Naive thymus-derived CD4-positive, alpha-beta T cell (primary cell): ENCODE data around the gene CCDC124. TPM values are rescaled to one million over a fixed set of nuclear protein-coding genes. Genes with fewer than 3 reads are reported as not detected.
"Not testable (repeated sequence)": the region's sequence is repeated elsewhere in the genome, so short reads cannot be mapped to it uniquely, and the experiment has no call there.

ENCODE experiments used
- ATAC-seq: fragments of 150-1000 bp; cut with Tn5 transposase; 2 replicates; pipeline ENCODE4 v1.10.0; 2021; ENCODE audit warnings: mild to moderate bottlenecking, moderate library complexity
- CTCF ChIA-PET: fragments of 350-600 bp; sonication (Branson Sonifier 250); formaldehyde crosslinking; loops from one replicate; lab custom pipeline; 2021; ENCODE audit warnings: antibody characterized with exemption; lab: Charles Lee
- POLR2A ChIA-PET: fragments of 350-600 bp; sonication (Branson Sonifier 250); formaldehyde crosslinking; loops from one replicate; lab custom pipeline; 2021; ENCODE audit warnings: antibody characterized with exemption, inconsistent platforms; lab: Charles Lee
- DNase-seq, 9 donors: peaks; one replicate each; pipeline versions ENCODE4 v3.0.0 to v3.0.0-alpha.2; 2020 to 2022; ENCODE audit warnings: mixed read lengths in 1 of 9
- H3K27ac ChIP-seq: one replicate; pipeline ENCODE4 v1.7.0; 2013; ENCODE audit warnings: mild to moderate bottlenecking, low read depth, low read length, moderate library complexity
- H3K27me3 ChIP-seq, 2 donors: one replicate each; pipeline ENCODE4 v1.7.0; 2013; ENCODE audit warnings: low read length in 2 of 2, mild to moderate bottlenecking in 2 of 2, moderate library complexity in 2 of 2; ENCODE audit not compliant: control insufficient read depth in 2 of 2, insufficient read depth in 2 of 2
- H3K36me3 ChIP-seq, 3 experiments: 1 replicate in 2 of 3; 2 replicates in 1 of 3; pipeline ENCODE4 v1.7.0; 2013; ENCODE audit warnings: low read length in 3 of 3, mild to moderate bottlenecking in 3 of 3, moderate library complexity in 1 of 3; ENCODE audit not compliant: insufficient read depth in 3 of 3, control insufficient read depth in 2 of 3
- H3K4me1 ChIP-seq, 2 donors: one replicate each; pipeline ENCODE4 v1.7.0; 2013; ENCODE audit warnings: low read length in 2 of 2, mild to moderate bottlenecking in 2 of 2, moderate library complexity in 1 of 2; ENCODE audit not compliant: control insufficient read depth in 2 of 2, insufficient read depth in 2 of 2
- H3K4me3 ChIP-seq: 2 replicates; pipeline ENCODE4 v1.7.0; 2013; ENCODE audit warnings: mild to moderate bottlenecking, low read length
- H3K9me3 ChIP-seq, 3 experiments: 1 replicate in 2 of 3; 2 replicates in 1 of 3; pipeline ENCODE4 v1.7.0; 2013; ENCODE audit warnings: low read length in 3 of 3; ENCODE audit not compliant: control insufficient read depth in 2 of 3
- H3K27ac Mint-ChIP-seq, 9 donors: one replicate each; pipeline ENCODE4 v1.8.0; 2020 to 2022; ENCODE audit warnings: mixed read lengths in 9 of 9, mild to moderate bottlenecking in 8 of 9, moderate library complexity in 5 of 9, inconsistent platforms in 2 of 9
- H3K27me3 Mint-ChIP-seq, 5 donors: one replicate each; pipeline ENCODE4 v1.8.0; 2021 to 2022; ENCODE audit warnings: mixed read lengths in 5 of 5, mild to moderate bottlenecking in 1 of 5
- H3K36me3 Mint-ChIP-seq, 5 donors: one replicate each; pipeline ENCODE4 v1.8.0; 2020 to 2022; ENCODE audit warnings: mixed read lengths in 5 of 5, mild to moderate bottlenecking in 3 of 5, inconsistent platforms in 1 of 5
- H3K4me1 Mint-ChIP-seq, 7 donors: one replicate each; pipeline ENCODE4 v1.8.0; 2020 to 2022; ENCODE audit warnings: mixed read lengths in 7 of 7, mild to moderate bottlenecking in 3 of 7, inconsistent platforms in 1 of 7
- H3K4me3 Mint-ChIP-seq, 10 donors: one replicate each; pipeline ENCODE4 v1.8.0; 2020 to 2022; ENCODE audit warnings: mild to moderate bottlenecking in 10 of 10, mixed read lengths in 10 of 10, moderate library complexity in 6 of 10, inconsistent platforms in 2 of 10
- H3K9me3 Mint-ChIP-seq, 11 donors: one replicate each; pipeline ENCODE4 v1.8.0; 2020 to 2022; ENCODE audit warnings: mixed read lengths in 11 of 11, mild to moderate bottlenecking in 4 of 11, inconsistent platforms in 1 of 11, moderate library complexity in 1 of 11
- intact Hi-C, 2 donors: fragments of 100-400 bp; cut with micrococcal nuclease; formaldehyde crosslinking; loops; one replicate each; pipeline ENCODE4 v1.15.1; 2023
- polyA plus RNA-seq, 2 donors: library from polyadenylated mRNA; unstranded; fragments of 300-500 nt; fragmentation: Illumina TruSeq; gene quantifications; one replicate each; pipeline ENCODE4 v1.2.3, GENCODE V29; 2021
- total RNA-seq, 6 experiments: library from RNA in 5 of 6; stranded (reverse) in 5 of 6; gene quantifications; 1 replicate in 5 of 6; 2 replicates in 1 of 6; pipeline ENCODE4 v1.2.3 and lab custom pipeline; 2021 to 2026

Gene CCDC124
- 10 to 100 TPM; 28.7 to 60.5 (median 32.6) TPM for total RNA-seq
- 10 to 100 TPM; 31.1 to 63.8 TPM for polyA plus RNA-seq
- total RNA-seq (lab: John Stamatoyannopoulos, UW), result 10.1 reads per million, percentile 36 among the genes with 10 or more reads in this experiment

- peaks cover 0 to 2% (median 0%) of the 10 kb centered on the region in 11 donors for H3K9me3 Mint-ChIP-seq
- peak within 1 kb of the TSS; percentile 90 to 97 (median 95) for H3K27ac Mint-ChIP-seq
- Histone ChIP-seq H3K9me3 (no peaks in the 10 kb centered on the region), H3K4me3 (peak within 1 kb of the TSS; percentile 69), H3K27ac (peak within 1 kb of the TSS; percentile 86), H3K36me3 (peaks cover 0 to 5% (median 0%) of the 10 kb centered on the region in 3 experiments), H3K4me1 (peaks cover 10 to 11% of the 10 kb centered on the region in 2 donors), H3K27me3 (no peaks in the 10 kb centered on the region)
- ChIA-PET CTCF (interaction anchor here (0.6 to 11.2 kb wide), 15 partner anchors 14 to 206 kb away, joined by 3 to 224 read pairs (median 5); partner anchors contain the start of genes RPL18A and SLC5A5), POLR2A (interaction anchor here (0.6 to 4.7 kb wide), 18 partner anchors 14 to 236 kb away, joined by 3 to 117 read pairs (median 3); partner anchors contain the start of genes ARRDC2, JAK3, RPL18A and SLC5A5)
- no peaks in the 10 kb centered on the region for H3K36me3 Mint-ChIP-seq
- DNase-seq, result peak; percentile 89 to 96 (median 94)
- intact Hi-C loops, result loop anchor here (1.0 to 10.0 kb wide), 12 partner anchors 15 to 590 kb away; partner anchors contain the start of genes PGLS (in 2 of the 2), RPL18A (in 2 of the 2), B3GNT3 (in 1 of the 2) and ELL (in 1 of the 2)
- H3K27me3 Mint-ChIP-seq, result peaks cover 0 to 2% (median 0%) of the 10 kb centered on the region in 5 donors
- H3K4me3 Mint-ChIP-seq, result peak within 1 kb of the TSS; percentile 85 to 97 (median 93)
- H3K4me1 Mint-ChIP-seq, result peaks cover 6 to 24% (median 15%) of the 10 kb centered on the region in 7 donors
- peak; percentile 99 for ATAC-seq
Measured at GRCh38 chr19:17932485-17933338, at the start of gene CCDC124. TSS of gene CCDC124 (plus strand) at chr19:17933015. CDS start at chr19:17936421, 3,406 bp downstream.

DNA sequence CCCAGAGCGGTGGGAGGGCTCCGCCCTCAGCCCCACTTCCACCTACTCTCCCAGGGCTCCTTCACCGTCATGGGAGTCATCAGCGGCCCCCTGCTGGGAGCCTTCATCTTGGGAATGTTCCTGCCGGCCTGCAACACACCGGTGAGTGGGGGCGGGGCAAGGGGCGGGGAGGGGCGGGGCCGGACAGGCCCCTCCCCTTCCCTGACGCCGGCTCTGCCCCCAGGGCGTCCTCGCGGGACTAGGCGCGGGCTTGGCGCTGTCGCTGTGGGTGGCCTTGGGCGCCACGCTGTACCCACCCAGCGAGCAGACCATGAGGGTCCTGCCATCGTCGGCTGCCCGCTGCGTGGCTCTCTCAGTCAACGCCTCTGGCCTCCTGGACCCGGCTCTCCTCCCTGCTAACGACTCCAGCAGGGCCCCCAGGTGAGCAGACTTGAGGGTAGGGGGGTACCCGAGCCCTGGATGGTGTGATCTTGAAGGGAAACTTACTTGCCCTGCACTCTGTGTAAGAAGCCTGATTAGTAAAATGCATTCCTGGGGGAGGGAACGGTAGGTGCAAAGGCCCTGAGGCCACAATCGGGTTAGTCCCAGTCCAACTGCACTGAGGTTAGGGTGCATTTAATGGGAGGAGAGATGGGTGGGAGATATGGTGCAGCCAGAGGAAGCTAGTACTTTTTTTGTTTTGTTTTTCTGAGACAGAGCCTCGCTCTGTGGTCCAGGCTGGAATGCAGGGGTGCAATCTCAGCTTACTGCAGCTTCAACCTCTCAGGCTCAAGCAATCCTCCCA is 49.0 kb upstream of the CCDC124 start:
- no peaks in the 10 kb centered on the region for H3K4me1 ChIP-seq
- H3K27me3 Mint-ChIP-seq, result no peaks in the 10 kb centered on the region
- intact Hi-C loops, result no loop called here
- H3K27me3 ChIP-seq, result no peaks in the 10 kb centered on the region
- ChIA-PET CTCF (no interaction called here), POLR2A (no interaction called here)
- DNase-seq (no peak), ATAC-seq (no peak)
- no peaks in the 10 kb centered on the region for H3K9me3 Mint-ChIP-seq
- no peak overlapping the region for H3K27ac ChIP-seq
- peaks cover 0 to 10% (median 4%) of the 10 kb centered on the region in 5 donors for H3K36me3 Mint-ChIP-seq
- no peak overlapping the region for H3K4me3 Mint-ChIP-seq
- H3K36me3 ChIP-seq, result no peaks in the 10 kb centered on the region
- H3K9me3 ChIP-seq, result no peaks in the 10 kb centered on the region
- H3K4me1 Mint-ChIP-seq, result no peaks in the 10 kb centered on the region
- H3K4me3 ChIP-seq, result no peak overlapping the region
- no peak overlapping the region for H3K27ac Mint-ChIP-seq

GRCh38 chr19:17886515-17886914 is 46.3 kb upstream of the CCDC124 start:
- no peaks in the 10 kb centered on the region for H3K9me3 Mint-ChIP-seq
- peaks cover 0 to 26% (median 7%) of the 10 kb centered on the region in 5 donors for H3K36me3 Mint-ChIP-seq
- Histone ChIP-seq H3K27me3 (no peaks in the 10 kb centered on the region), H3K36me3 (peaks cover 0 to 3% (median 0%) of the 10 kb centered on the region in 3 experiments), H3K4me3 (no peak overlapping the region), H3K27ac (no peak overlapping the region), H3K4me1 (no peaks in the 10 kb centered on the region), H3K9me3 (no peaks in the 10 kb centered on the region)
- ATAC-seq, result no peak
- POLR2A ChIA-PET, result interaction anchor here (0.6 kb wide), 1 partner anchor 961 kb away, joined by 3 read pairs; no protein-coding TSS in a partner anchor
- intact Hi-C loops, result no loop called here
- no peak overlapping the region for H3K27ac Mint-ChIP-seq
- H3K4me3 Mint-ChIP-seq, result no peak overlapping the region
- H3K27me3 Mint-ChIP-seq, result no peaks in the 10 kb centered on the region
- H3K4me1 Mint-ChIP-seq, result no peaks in the 10 kb centered on the region
- CTCF ChIA-PET, result no interaction called here
- DNase-seq, result no peak

- CTCF ChIA-PET, H3K36me3 ChIP-seq: not testable (repeated sequence)
Measured at GRCh38 chr19:17887221-17887620, 45.6 kb upstream of the CCDC124 start.

DNA sequence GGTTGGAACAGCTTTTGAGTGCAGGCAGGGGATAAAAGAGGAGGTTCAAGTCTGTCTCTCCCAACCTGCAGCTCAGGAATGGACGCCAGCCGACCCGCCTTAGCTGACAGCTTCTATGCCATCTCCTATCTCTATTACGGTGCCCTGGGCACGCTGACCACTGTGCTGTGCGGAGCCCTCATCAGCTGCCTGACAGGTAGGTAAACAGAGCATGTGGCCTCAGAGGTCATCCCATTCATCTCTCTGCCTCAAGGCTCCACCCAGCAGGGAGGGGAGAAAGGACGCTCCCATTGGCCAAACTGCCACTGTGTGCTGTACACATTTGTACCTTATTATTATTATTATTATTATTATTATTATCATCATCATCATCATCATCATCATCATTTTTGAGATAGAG is 44.6 kb upstream of the CCDC124 start:
- Histone ChIP-seq H3K9me3 (no peaks in the 10 kb centered on the region), H3K4me3 (no peak overlapping the region), H3K27me3 (no peaks in the 10 kb centered on the region), H3K4me1 (no peaks in the 10 kb centered on the region), H3K36me3 (peaks cover 0 to 3% (median 0%) of the 10 kb centered on the region in 3 experiments), H3K27ac (no peak overlapping the region)
- Mint-ChIP-seq H3K27ac (no peak overlapping the region), H3K4me1 (peaks cover 0 to 2% (median 0%) of the 10 kb centered on the region in 7 donors), H3K4me3 (no peak overlapping the region), H3K36me3 (peaks cover 0 to 35% (median 10%) of the 10 kb centered on the region in 5 donors), H3K9me3 (peaks cover 0 to 1% (median 0%) of the 10 kb centered on the region in 11 donors), H3K27me3 (no peaks in the 10 kb centered on the region)
- CTCF ChIA-PET, result no interaction called here
- DNase-seq (no peak), ATAC-seq (no peak)
- intact Hi-C loops, result no loop called here
- POLR2A ChIA-PET, result no interaction called here

More at GRCh38 chr19:17887221-17887620, 45.6 kb upstream of the CCDC124 start:
- H3K9me3 Mint-ChIP-seq, H3K4me3 ChIP-seq, H3K27me3 Mint-ChIP-seq, H3K9me3 ChIP-seq, H3K4me1 ChIP-seq, H3K4me1 Mint-ChIP-seq, H3K27ac Mint-ChIP-seq, H3K4me3 Mint-ChIP-seq, intact Hi-C loops, POLR2A ChIA-PET, ATAC-seq, H3K27me3 ChIP-seq, DNase-seq, H3K27ac ChIP-seq: not testable (repeated sequence)
- H3K36me3 Mint-ChIP-seq, result peaks cover 0 to 30% (median 9%) of the 10 kb centered on the region in 5 donors

DNA sequence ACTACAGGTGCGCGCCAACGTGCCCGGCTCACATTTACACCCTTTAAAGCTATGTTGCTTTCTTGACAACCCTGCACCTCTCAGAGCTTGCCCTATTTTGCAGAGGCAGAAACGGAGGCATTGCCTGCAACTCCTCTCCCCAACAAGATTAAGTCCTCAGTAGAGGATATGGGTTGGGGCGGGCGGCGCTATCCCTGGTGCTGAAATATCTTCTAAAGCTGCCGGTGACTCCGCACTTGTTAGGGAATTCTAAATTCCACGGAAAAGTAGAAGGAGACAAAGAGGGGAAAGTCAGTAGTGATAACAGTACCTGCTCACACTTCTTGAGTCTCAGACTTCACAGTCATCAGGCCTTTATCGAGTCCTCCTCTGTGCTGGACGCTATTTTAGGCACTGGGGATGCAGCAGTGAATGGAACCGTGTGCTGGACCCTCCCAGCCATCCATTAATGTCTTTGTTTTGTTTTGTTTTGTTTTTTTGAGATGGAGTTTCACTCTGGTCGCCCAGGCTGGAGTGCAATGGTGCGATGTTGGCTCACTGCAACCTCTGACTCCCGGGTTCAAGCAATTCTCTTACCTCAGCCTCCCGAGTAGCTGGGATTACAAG is 43.1 kb upstream of the CCDC124 start:
- Histone ChIP-seq H3K36me3 (peaks cover 0 to 3% (median 0%) of the 10 kb centered on the region in 3 experiments), H3K9me3 (no peaks in the 10 kb centered on the region), H3K27ac (no peak overlapping the region), H3K4me1 (no peaks in the 10 kb centered on the region), H3K4me3 (no peak overlapping the region), H3K27me3 (no peaks in the 10 kb centered on the region)
- ATAC-seq, result no peak
- Mint-ChIP-seq H3K9me3 (peaks cover 0 to 1% (median 0%) of the 10 kb centered on the region in 11 donors), H3K4me1 (peaks cover 0 to 2% (median 0%) of the 10 kb centered on the region in 7 donors), H3K27me3 (no peaks in the 10 kb centered on the region), H3K27ac (no peak overlapping the region), H3K4me3 (no peak overlapping the region), H3K36me3 (peaks cover 0 to 41% (median 14%) of the 10 kb centered on the region in 5 donors)
- POLR2A ChIA-PET, result no interaction called here
- CTCF ChIA-PET, result no interaction called here
- DNase-seq, result peak in 2 of 9 donors; percentile 16 to 18
- intact Hi-C loops, result no loop called here
